ENCODE measurements around the gene RGS7. TPM values are rescaled to one million over a fixed set of nuclear protein-coding genes. Genes with fewer than 3 reads are reported as not detected.

The RGS7 gene
- total RNA-seq, 1 donor from 2014 or later = not detected

GRCh38 chr1:241391926-241392710 is 35.1 kb upstream of the RGS7 start:
- ATAC-seq = no peak
- no peaks in the 10 kb centered on the region for H3K36me3 ChIP-seq
- H3K9me3 ChIP-seq = no peaks in the 10 kb centered on the region
- no peak for TF ChIP-seq CTCF (IDR thresholded peaks at IDR 0.05)
- intact Hi-C loops (cut with DNase I) = no loop called here
- H3K4me3 ChIP-seq = no peak overlapping the region
- no peaks in the 10 kb centered on the region for H3K27me3 ChIP-seq
- no peaks in the 10 kb centered on the region for H3K4me1 ChIP-seq
- no peak overlapping the region for H3K27ac ChIP-seq
- no peak for DNase-seq

- no peak for TF ChIP-seq CTCF (IDR thresholded peaks at IDR 0.05)
- no peaks in the 10 kb centered on the region for H3K36me3 ChIP-seq
- no peak overlapping the region for H3K4me3 ChIP-seq
- no peaks in the 10 kb centered on the region for H3K27me3 ChIP-seq
- ATAC-seq = no peak
- intact Hi-C loops (cut with DNase I) = no loop called here
- H3K27ac ChIP-seq = no peak overlapping the region
- H3K4me1 ChIP-seq = no peaks in the 10 kb centered on the region
- DNase-seq = no peak
- H3K9me3 ChIP-seq = no peaks in the 10 kb centered on the region
Measured at GRCh38 chr1:241390526-241390925, 33.5 kb upstream of the RGS7 start.

GRCh38 chr1:241389400-241389799 is 32.4 kb upstream of the RGS7 start:
- TF ChIP-seq CTCF (IDR thresholded peaks at IDR 0.05) = no peak
- Histone ChIP-seq H3K27me3 (no peaks in the 10 kb centered on the region), H3K4me1 (no peaks in the 10 kb centered on the region), H3K4me3 (no peak overlapping the region), H3K27ac (no peak overlapping the region), H3K36me3 (no peaks in the 10 kb centered on the region), H3K9me3 (no peaks in the 10 kb centered on the region)
- ATAC-seq = no peak
- intact Hi-C loops (cut with DNase I) = no loop called here
- DNase-seq = no peak

GRCh38 chr1:241387216-241387615 is 30.2 kb upstream of the RGS7 start:
- no peak overlapping the region for H3K4me3 ChIP-seq
- H3K9me3 ChIP-seq = no peaks in the 10 kb centered on the region
- H3K36me3 ChIP-seq = no peaks in the 10 kb centered on the region
- H3K27ac ChIP-seq = no peak overlapping the region
- no peaks in the 10 kb centered on the region for H3K27me3 ChIP-seq
- TF ChIP-seq CTCF (IDR thresholded peaks at IDR 0.05) = no peak
- no peaks in the 10 kb centered on the region for H3K4me1 ChIP-seq
- intact Hi-C loops (cut with DNase I) = no loop called here
- DNase-seq (no peak), ATAC-seq (no peak)

GRCh38 chr1:241376701-241377100 is 19.7 kb upstream of the RGS7 start:
- H3K9me3 ChIP-seq = no peaks in the 10 kb centered on the region
- no peaks in the 10 kb centered on the region for H3K27me3 ChIP-seq
- H3K27ac ChIP-seq = no peak overlapping the region
- intact Hi-C loops (cut with DNase I) = no loop called here
- H3K4me3 ChIP-seq = no peak overlapping the region
- ATAC-seq (no peak), DNase-seq (no peak)
- no peak for TF ChIP-seq CTCF (IDR thresholded peaks at IDR 0.05)
- H3K36me3 ChIP-seq = no peaks in the 10 kb centered on the region
- no peaks in the 10 kb centered on the region for H3K4me1 ChIP-seq

All from upper lobe of right lung (tissue), 1 donor.